K562 (cell line): Measurements from ENCODE around the gene SLC12A1. TPM values are rescaled to one million over a fixed set of nuclear protein-coding genes. Genes with fewer than 3 reads are reported as not detected.

ENCODE experiments used
- ATAC-seq: fragments of 200-7000 bp; cut with Tn5 transposase; 3 replicates; pipeline ENCODE4 v1.9.1; 2020; ENCODE audit warnings: moderate library complexity
- BruUV-seq: library from RNA; stranded (reverse); fragments of 400-500 nt; replicated peaks from 2 replicates; lab custom pipeline; 2021; lab: Mats Ljungman, UMichigan
- CTCF ChIA-PET: fragments of 300-600 bp; formaldehyde crosslinking; extraction: SDS; loops from one replicate; lab custom pipeline; 2021; ENCODE audit warnings: low intra/inter-chr PET ratio; lab: Yijun Ruan, JAX
- POLR2A ChIA-PET: fragments of 300-600, 350-650 bp; sonication (Branson Sonifier 250); formaldehyde crosslinking; extraction: SDS; loops from one replicate; lab custom pipeline; 2021; ENCODE audit warnings: antibody characterized with exemption, inconsistent platforms; lab: Yijun Ruan, JAX
- DNase-seq, 4 experiments: peaks; one replicate each; pipeline versions ENCODE4 v3.0.0 to v3.0.0-alpha.2; 2011 to 2018; ENCODE audit warnings: low spot score in 3 of 4, mixed read lengths in 3 of 4; ENCODE audit errors: extremely low read depth in 1 of 4
- FAIRE-seq: peaks from 2 replicates; lab custom pipeline; 2011; peaks lifted over from hg19 to GRCh38; lab: Jason Lieb, UNC
- H2AFZ ChIP-seq: 2 replicates; pipeline ENCODE4 v1.6.0; 2011; ENCODE audit warnings: low read depth, low read length, control low read depth, inconsistent platforms
- H3K27ac ChIP-seq: fragments of 200-600 bp; 3 replicates; pipeline ENCODE4 v1.8.0; 2011; ENCODE audit warnings: low read depth, mild to moderate bottlenecking, control low read depth, inconsistent platforms, low read length, moderate library complexity, mixed read lengths; ENCODE audit errors: extremely low read depth
- H3K27me3 ChIP-seq, 2 experiments: fragments of 300-600 bp in 1 of 2; 2 replicates in 1 of 2; 3 replicates in 1 of 2; pipeline versions ENCODE4 v1.6.0 to v1.8.0; 2011; ENCODE audit warnings: inconsistent platforms in 2 of 2, low read length in 2 of 2, mild to moderate bottlenecking in 1 of 2, mixed read lengths in 1 of 2, moderate library complexity in 1 of 2; ENCODE audit not compliant: control insufficient read depth in 2 of 2, insufficient read depth in 2 of 2
- H3K36me3 ChIP-seq: fragments of 300-600 bp; 3 replicates; pipeline ENCODE4 v1.8.0; 2011; ENCODE audit warnings: mild to moderate bottlenecking, low read length, inconsistent platforms; ENCODE audit not compliant: control insufficient read depth, insufficient read depth
- H3K4me1 ChIP-seq, 2 experiments: fragments of 200-600 bp in 1 of 2; replicated peaks in 1 of 2; 2 replicates in 1 of 2; 3 replicates in 1 of 2; pipeline versions ENCODE4 v1.5.1 to v1.8.0; 2011; ENCODE audit warnings: inconsistent platforms in 2 of 2, low read length in 2 of 2, mild to moderate bottlenecking in 1 of 2, mixed read lengths in 1 of 2, moderate library complexity in 1 of 2; ENCODE audit not compliant: control insufficient read depth in 2 of 2, insufficient read depth in 2 of 2
- H3K4me2 ChIP-seq: 2 replicates; pipeline ENCODE4 v1.6.1; 2011; ENCODE audit warnings: low read length, control low read depth, inconsistent platforms, mixed read lengths; ENCODE audit not compliant: insufficient read depth
- H3K4me3 ChIP-seq: fragments of 200-600 bp; sonication (generic), shearing (Covaris generic); 2 replicates; pipeline ENCODE4 v1.5.1; 2016; ENCODE audit warnings: control low read depth, inconsistent platforms
- H3K79me2 ChIP-seq: fragments of 200-600 bp; 3 replicates; pipeline ENCODE4 v1.8.0; 2011; ENCODE audit warnings: low read length, inconsistent platforms; ENCODE audit not compliant: control insufficient read depth, insufficient read depth
- H3K9ac ChIP-seq, 2 experiments: 2 replicates each; pipeline versions ENCODE4 v1.6.0 to v1.6.1; 2011; ENCODE audit warnings: low read depth in 2 of 2, low read length in 2 of 2, control low read depth in 1 of 2, inconsistent platforms in 1 of 2, mild to moderate bottlenecking in 1 of 2, mixed read lengths in 1 of 2; ENCODE audit not compliant: insufficient read depth in 1 of 2
- H3K9me1 ChIP-seq: one replicate; pipeline ENCODE4 v1.6.0; 2011; ENCODE audit warnings: inconsistent platforms, mild to moderate bottlenecking, low read length, moderate library complexity; ENCODE audit not compliant: control insufficient read depth, insufficient read depth
- H3K9me3 ChIP-seq: replicated peaks from 2 replicates; pipeline ENCODE4 v1.5.1; 2011; ENCODE audit warnings: low read depth, low read length, inconsistent platforms; ENCODE audit not compliant: control insufficient read depth, insufficient read depth
- H4K20me1 ChIP-seq: replicated peaks from 2 replicates; pipeline ENCODE4 v1.6.1; 2011; ENCODE audit warnings: low read length, inconsistent platforms, mixed read lengths; ENCODE audit not compliant: control insufficient read depth, insufficient read depth
- CEBPG ChIP-seq, 3 experiments: fragments of 200-800 bp in 1 of 3; sonication (Bioruptor generic) in 1 of 3; sonication (generic) in 1 of 3; formaldehyde crosslinking in 1 of 3; IDR thresholded peaks in 2 of 3; conservative IDR thresholded peaks in 1 of 3; 2 replicates each; pipeline versions ENCODE4 v1.6.1 to v1.8.0; 2016 to 2022; ENCODE audit warnings: missing compliant biosample characterization in 2 of 3, missing genetic modification characterization in 2 of 3, mild to moderate bottlenecking in 1 of 3, missing genetic modification reagents in 1 of 3
- JUNB ChIP-seq: fragments of 450-650 bp; formaldehyde crosslinking; conservative IDR thresholded peaks from 2 replicates; pipeline ENCODE4 v1.4.0; 2020; ENCODE audit warnings: mild to moderate bottlenecking
- NR2C1 ChIP-seq, 2 experiments: fragments of 450-650 bp; IDR thresholded peaks; 2 replicates each; pipeline ENCODE4 v1.6.1; 2017; ENCODE audit warnings: mild to moderate bottlenecking in 2 of 2, antibody characterized with exemption in 1 of 2, inconsistent platforms in 1 of 2, missing compliant biosample characterization in 1 of 2, missing genetic modification characterization in 1 of 2
- PCBP2 ChIP-seq: fragments of 200-400 bp; formaldehyde crosslinking; IDR thresholded peaks from 2 replicates; pipeline ENCODE4 v1.6.1; 2018; ENCODE audit warnings: low read length, low read depth, mild to moderate bottlenecking, moderate library complexity; ENCODE audit not compliant: poor library complexity, severe bottlenecking
- SAFB ChIP-seq: fragments of 200-400 bp; formaldehyde crosslinking; IDR thresholded peaks from 2 replicates; pipeline ENCODE4 v1.6.1; 2017; ENCODE audit warnings: low read depth, low read length, borderline replicate concordance
- SIRT6 ChIP-seq: IDR thresholded peaks from one replicate; pipeline ENCODE4 v1.6.1; 2012; ENCODE audit warnings: low read depth, mild to moderate bottlenecking, control low read depth, inconsistent platforms, low read length, moderate library complexity
- YBX1 ChIP-seq: fragments of 450-650 bp; IDR thresholded peaks from 2 replicates; pipeline ENCODE4 v1.7.1; 2016; ENCODE audit warnings: mild to moderate bottlenecking
- ZNF324 ChIP-seq: fragments of 250-450 bp; sonication (Bioruptor Pico); IDR thresholded peaks from 2 replicates; pipeline ENCODE4 v1.4.0; 2020; ENCODE audit warnings: mild to moderate bottlenecking
- ZSCAN29 ChIP-seq: fragments of 450-650 bp; IDR thresholded peaks from 2 replicates; pipeline ENCODE4 v1.6.1; 2017
- WGBS: fragments of 100-300 bp; shearing (Covaris generic); methylation state at CpG from one replicate; pipeline ENCODE4 v1.1.6; 2016; ENCODE audit warnings: low coverage, mixed read lengths; ENCODE audit not compliant: insufficient coverage; ENCODE audit errors: missing lambda C conversion rate; 5-methylcytosine and 5-hydroxymethylcytosine counted together
- in situ Hi-C: fragments of 300-500 bp; cut with MboI; formaldehyde crosslinking; loops from 4 replicates; pipeline ENCODE4 v1.15.0; 2018; ENCODE audit warnings: inconsistent platforms, mixed read lengths
- intact Hi-C: fragments of 100-400 bp; cut with micrococcal nuclease; formaldehyde crosslinking; loops from 2 replicates; pipeline ENCODE4 v1.14.2; 2022
- polyA plus RNA-seq, 8 experiments: library from polyadenylated mRNA; depleted of rRNA in 4 of 8; stranded (reverse) in 5 of 8; unstranded in 3 of 8; fragments of >200 nt; fragmentation: Nextera tagmentation in 2 of 8; fragmentation: Illumina TruSeq in 1 of 8; extraction: Ambion mirVana in 2 of 8; extraction: Trizol in 1 of 8; gene quantifications; 2 replicates each; pipeline versions ENCODE4 v1.2.1 to v1.2.3, GENCODE V29; 2011 to 2014; ENCODE audit warnings: inconsistent platforms in 1 of 8, missing spikeins in 1 of 8
- total RNA-seq, 7 experiments: library from RNA; depleted of rRNA in 6 of 7; stranded (reverse); fragments of >200 nt in 6 of 7; fragmentation: Illumina TruSeq in 2 of 7; extraction: Trizol in 2 of 7; gene quantifications; 2 replicates each; pipeline versions ENCODE4 v1.2.1 to v1.2.3, GENCODE V29; 2011 to 2021; ENCODE audit warnings: low replicate concordance in 1 of 7
- TF ChIP-seq, protein P1 (sequence below), 2 experiments: fragments of 450-650 bp in 1 of 2; sonication (generic) in 1 of 2; formaldehyde crosslinking in 1 of 2; IDR thresholded peaks in 1 of 2; conservative IDR thresholded peaks in 1 of 2; 2 replicates each; pipeline versions ENCODE4 v1.6.1 to v1.8.1; 2016 to 2023; ENCODE audit warnings: mild to moderate bottlenecking in 2 of 2, moderate library complexity in 2 of 2, inconsistent platforms in 1 of 2, missing genetic modification reagents in 1 of 2
- TF ChIP-seq, protein P2 (sequence below): fragments of 250-450 bp; sonication (Bioruptor Pico); IDR thresholded peaks from 2 replicates; pipeline ENCODE4 v1.5.0; 2020; ENCODE audit warnings: mild to moderate bottlenecking

Gene SLC12A1
- total and polyA plus RNA-seq, 9 of the 15 experiments (the other 6 are each of a cell fraction or from before 2014, with no cell fraction given), result not detected

DNA sequence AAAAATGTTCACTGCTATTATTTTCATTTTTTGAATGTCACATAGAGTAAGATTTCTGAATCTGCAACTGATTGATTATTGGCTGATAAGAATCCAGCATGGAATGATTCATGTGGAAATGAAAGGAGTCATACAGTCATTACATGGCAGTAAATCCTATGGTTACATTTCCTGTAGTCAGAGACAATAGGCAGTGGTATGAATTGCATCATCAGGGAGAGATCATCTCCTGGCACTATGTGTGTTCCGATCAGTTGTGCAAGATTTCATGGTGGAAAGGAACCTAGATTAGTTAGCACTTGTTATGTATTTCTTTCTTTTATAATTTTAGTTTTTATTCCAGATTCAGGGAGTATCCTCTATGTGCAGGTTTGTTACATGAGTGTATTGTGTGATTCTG is 38.8 kb downstream of the SLC12A1 start (continued):
- TF ChIP-seq JUNB (no peak), PCBP2 (no peak), CEBPG (CRISPR knock-in tag; IDR thresholded peaks at IDR 0.05) (no peak), CEBPG (tag; conservative IDR thresholded peaks at IDR 0.05 in 1 of 2, IDR thresholded peaks at IDR 0.05 in 1 of 2) (peak; percentile 46 to 62; a peak in 3 of 4 replicates), SAFB (no peak)
- TF ChIP-seq, protein P1, sequence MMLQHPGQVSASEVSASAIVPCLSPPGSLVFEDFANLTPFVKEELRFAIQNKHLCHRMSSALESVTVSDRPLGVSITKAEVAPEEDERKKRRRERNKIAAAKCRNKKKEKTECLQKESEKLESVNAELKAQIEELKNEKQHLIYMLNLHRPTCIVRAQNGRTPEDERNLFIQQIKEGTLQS (IDR thresholded peaks at IDR 0.05), result peak; percentile 55
- TF ChIP-seq, protein P1 (CRISPR knock-in tag; conservative IDR thresholded peaks at IDR 0.05), result no peak
- TF ChIP-seq, protein P2, sequence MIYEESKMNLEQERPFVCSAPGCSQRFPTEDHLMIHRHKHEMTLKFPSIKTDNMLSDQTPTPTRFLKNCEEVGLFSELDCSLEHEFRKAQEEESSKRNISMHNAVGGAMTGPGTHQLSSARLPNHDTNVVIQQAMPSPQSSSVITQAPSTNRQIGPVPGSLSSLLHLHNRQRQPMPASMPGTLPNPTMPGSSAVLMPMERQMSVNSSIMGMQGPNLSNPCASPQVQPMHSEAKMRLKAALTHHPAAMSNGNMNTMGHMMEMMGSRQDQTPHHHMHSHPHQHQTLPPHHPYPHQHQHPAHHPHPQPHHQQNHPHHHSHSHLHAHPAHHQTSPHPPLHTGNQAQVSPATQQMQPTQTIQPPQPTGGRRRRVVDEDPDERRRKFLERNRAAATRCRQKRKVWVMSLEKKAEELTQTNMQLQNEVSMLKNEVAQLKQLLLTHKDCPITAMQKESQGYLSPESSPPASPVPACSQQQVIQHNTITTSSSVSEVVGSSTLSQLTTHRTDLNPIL, result no peak

- BruUV-seq, result no TSS peak
- Histone ChIP-seq H4K20me1 (no peaks in the 10 kb centered on the region), H3K27ac (no peak overlapping the region), H3K4me2 (no peak overlapping the region), H3K36me3 (no peaks in the 10 kb centered on the region), H3K4me3 (no peak overlapping the region), H3K9me1 (no peaks in the 10 kb centered on the region), H3K4me1 (no peaks in the 10 kb centered on the region), H3K9ac (no peak overlapping the region), H3K9me3 (no peaks in the 10 kb centered on the region), H3K79me2 (no peaks in the 10 kb centered on the region), H2AFZ (no peak overlapping the region), H3K27me3 (peaks cover 0 to 3% of the 10 kb centered on the region in 2 experiments; a peak in 1 of 5 replicates)
- DNase-seq (no peak), ATAC-seq (no peak), FAIRE-seq (no peak)
- ChIA-PET CTCF (no interaction called here), POLR2A (no interaction called here)
- intact Hi-C loops (no loop called here), in situ Hi-C loops (no loop called here)
- 0% methylated on average over 5 of the region's 5 CpGs for WGBS
- TF ChIP-seq ZNF324 (CRISPR knock-in tag), result no peak
- TF ChIP-seq SIRT6, result no peak
- no peak for TF ChIP-seq YBX1
- TF ChIP-seq NR2C1 (IDR thresholded peaks at IDR 0.05), result no peak
- no peak for TF ChIP-seq NR2C1 (tag; IDR thresholded peaks at IDR 0.05)
- TF ChIP-seq ZSCAN29, result no peak
Measured at GRCh38 chr15:48248414-48248813, 42.3 kb downstream of the SLC12A1 start.
